Sigmoid colon (tissue), 7 donors: Measurements from ENCODE around the gene APOA5. TPM values are rescaled to one million over a fixed set of nuclear protein-coding genes. Genes with fewer than 3 reads are reported as not detected.

ENCODE experiments used
- DNase-seq: peaks from one replicate; pipeline ENCODE4 v3.0.0-alpha.2; 2019
- H3K27ac ChIP-seq, 4 donors: fragments of 200-600 bp; sonication (generic); one replicate each; pipeline ENCODE4 v1.5.1; 2016 to 2019; ENCODE audit warnings: mild to moderate bottlenecking in 1 of 4
- H3K27me3 ChIP-seq, 3 donors: fragments of 200-600 bp; sonication (generic); one replicate each; pipeline ENCODE4 v1.5.1; 2019; ENCODE audit warnings: mild to moderate bottlenecking in 1 of 3
- H3K36me3 ChIP-seq, 4 donors: fragments of 200-600 bp; sonication (generic); one replicate each; pipeline ENCODE4 v1.5.1; 2016 to 2019
- H3K4me1 ChIP-seq, 4 donors: fragments of 200-600 bp; sonication (generic); one replicate each; pipeline ENCODE4 v1.5.1; 2017 to 2019
- H3K4me3 ChIP-seq, 4 donors: fragments of 200-600 bp; sonication (generic); one replicate each; pipeline ENCODE4 v1.5.1; 2017 to 2019; ENCODE audit warnings: mild to moderate bottlenecking in 2 of 4, moderate library complexity in 1 of 4
- H3K9me3 ChIP-seq, 4 donors: fragments of 200-600 bp in 3 of 4; sonication (generic) in 3 of 4; one replicate each; pipeline versions ENCODE4 v1.5.1 to v1.6.1; 2013 to 2019
- EP300 ChIP-seq, 4 donors: sonication (generic); formaldehyde crosslinking; IDR thresholded peaks; one replicate each; pipeline ENCODE4 v1.6.1; 2017; ENCODE audit warnings: antibody characterized with exemption in 4 of 4
- POLR2A ChIP-seq, 2 donors: fragments of 450-650 bp; IDR thresholded peaks; one replicate each; pipeline ENCODE4 v1.6.1; 2016; ENCODE audit warnings: antibody characterized with exemption in 2 of 2, mild to moderate bottlenecking in 2 of 2, moderate library complexity in 2 of 2
- POLR2AphosphoS5 ChIP-seq, 4 donors: sonication (generic); formaldehyde crosslinking; IDR thresholded peaks; one replicate each; pipeline ENCODE4 v1.6.1; 2017; ENCODE audit warnings: antibody characterized with exemption in 4 of 4
- WGBS, 2 donors: extraction: QIAGEN DNeasy Blood & Tissue Kit; methylation state at CpG; one replicate each; pipeline ENCODE4 v1.1.7; 2013; 5-methylcytosine and 5-hydroxymethylcytosine counted together
- intact Hi-C: fragments of 100-400 bp; cut with DNase I; formaldehyde crosslinking; loops from one replicate; pipeline ENCODE4 v1.15.1; 2023
- polyA plus RNA-seq, 3 donors: library from polyadenylated mRNA; stranded (reverse); fragments of 200-250 nt; gene quantifications; one replicate each; pipeline ENCODE4 v1.2.3, GENCODE V29; 2013
- total RNA-seq, 4 donors: library from RNA; depleted of rRNA; stranded (reverse); fragments of >200 nt; gene quantifications; one replicate each; pipeline ENCODE4 v1.1.0, GENCODE V29; 2016
- TF ChIP-seq, protein P1 (sequence below), 4 experiments: fragments of 450-650 bp in 3 of 4; fragments of 200-600 bp in 1 of 4; IDR thresholded peaks; one replicate each; pipeline ENCODE4 v1.5.1; 2016 to 2019; ENCODE audit warnings: antibody characterized with exemption in 4 of 4, mild to moderate bottlenecking in 3 of 4, moderate library complexity in 2 of 4
- donor health status: healthy with polysubstance abuse.
- donor health status: Bipolar disorder and iron deficiency.
- donor health status: healthy.

Gene APOA5
- total and polyA plus RNA-seq, 7 donors: not detected

DNA sequence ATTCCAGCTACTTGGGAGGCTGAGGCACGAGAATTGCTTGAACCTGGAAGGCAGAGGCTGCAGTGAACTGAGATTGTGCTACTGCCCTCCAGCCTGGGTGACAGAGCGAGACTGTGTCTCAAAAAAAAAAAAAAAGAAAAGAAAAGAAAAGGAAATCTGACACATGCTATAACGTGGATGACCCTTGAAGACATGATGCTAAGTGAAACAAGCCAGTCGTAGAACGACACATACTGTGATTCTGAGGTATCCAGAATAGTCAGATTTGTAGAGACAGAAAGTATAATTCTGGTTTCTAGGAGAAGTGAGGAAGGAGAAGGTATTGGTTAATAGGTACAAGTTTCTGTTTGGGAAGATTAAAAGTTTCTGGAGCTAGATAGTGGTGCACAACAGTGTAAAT lies 6.7 kb upstream of the APOA5 start:
- Histone ChIP-seq H3K9me3 (no peaks in the 10 kb centered on the region), H3K27me3 (no peaks in the 10 kb centered on the region), H3K4me3 (no peak overlapping the region), H3K27ac (no peak overlapping the region), H3K36me3 (no peaks in the 10 kb centered on the region), H3K4me1 (no peaks in the 10 kb centered on the region)
- intact Hi-C loops: no loop called here
- DNase-seq: no peak
- WGBS, 2 donors: 80 to 85% methylated on average over 5 of the region's 5 CpGs
- TF ChIP-seq, protein P1, sequence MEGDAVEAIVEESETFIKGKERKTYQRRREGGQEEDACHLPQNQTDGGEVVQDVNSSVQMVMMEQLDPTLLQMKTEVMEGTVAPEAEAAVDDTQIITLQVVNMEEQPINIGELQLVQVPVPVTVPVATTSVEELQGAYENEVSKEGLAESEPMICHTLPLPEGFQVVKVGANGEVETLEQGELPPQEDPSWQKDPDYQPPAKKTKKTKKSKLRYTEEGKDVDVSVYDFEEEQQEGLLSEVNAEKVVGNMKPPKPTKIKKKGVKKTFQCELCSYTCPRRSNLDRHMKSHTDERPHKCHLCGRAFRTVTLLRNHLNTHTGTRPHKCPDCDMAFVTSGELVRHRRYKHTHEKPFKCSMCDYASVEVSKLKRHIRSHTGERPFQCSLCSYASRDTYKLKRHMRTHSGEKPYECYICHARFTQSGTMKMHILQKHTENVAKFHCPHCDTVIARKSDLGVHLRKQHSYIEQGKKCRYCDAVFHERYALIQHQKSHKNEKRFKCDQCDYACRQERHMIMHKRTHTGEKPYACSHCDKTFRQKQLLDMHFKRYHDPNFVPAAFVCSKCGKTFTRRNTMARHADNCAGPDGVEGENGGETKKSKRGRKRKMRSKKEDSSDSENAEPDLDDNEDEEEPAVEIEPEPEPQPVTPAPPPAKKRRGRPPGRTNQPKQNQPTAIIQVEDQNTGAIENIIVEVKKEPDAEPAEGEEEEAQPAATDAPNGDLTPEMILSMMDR (IDR thresholded peaks at IDR 0.05): no peak
- no peak for TF ChIP-seq POLR2AphosphoS5 (IDR thresholded peaks at IDR 0.05)
- no peak for TF ChIP-seq POLR2A (IDR thresholded peaks at IDR 0.05)
- no peak for TF ChIP-seq EP300 (IDR thresholded peaks at IDR 0.05)

DNA sequence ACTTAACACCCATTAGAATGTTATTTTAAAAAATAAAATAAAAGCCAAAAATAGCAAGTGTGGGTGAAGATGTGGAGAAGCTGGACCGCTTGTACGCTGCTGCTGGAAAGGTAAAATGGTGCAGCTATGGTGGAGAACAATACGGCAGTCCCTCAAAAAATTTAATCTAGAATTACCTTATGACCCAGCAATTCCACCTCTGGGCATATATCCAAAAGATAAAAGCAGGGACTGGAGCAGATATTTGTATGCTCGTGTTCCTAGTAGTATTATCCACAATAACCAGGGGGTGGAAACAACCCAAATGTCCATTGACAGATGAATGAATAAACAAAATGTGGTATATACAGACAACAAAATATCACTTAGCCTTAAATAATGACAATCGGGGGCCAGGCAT lies 6.1 kb upstream of the APOA5 start:
- intact Hi-C loops: no loop called here
- no peak overlapping the region for H3K4me3 ChIP-seq
- H3K27ac ChIP-seq: no peak overlapping the region
- no peaks in the 10 kb centered on the region for H3K27me3 ChIP-seq
- no peak for DNase-seq
- no peaks in the 10 kb centered on the region for H3K36me3 ChIP-seq
- 46 to 84% methylated on average over 5 of the region's 5 CpGs for WGBS, 2 donors
- H3K4me1 ChIP-seq: no peaks in the 10 kb centered on the region
- TF ChIP-seq POLR2A (IDR thresholded peaks at IDR 0.05) (no peak), EP300 (IDR thresholded peaks at IDR 0.05) (no peak), POLR2AphosphoS5 (IDR thresholded peaks at IDR 0.05) (no peak)
- TF ChIP-seq, protein P1 (IDR thresholded peaks at IDR 0.05): no peak
- no peaks in the 10 kb centered on the region for H3K9me3 ChIP-seq

DNA sequence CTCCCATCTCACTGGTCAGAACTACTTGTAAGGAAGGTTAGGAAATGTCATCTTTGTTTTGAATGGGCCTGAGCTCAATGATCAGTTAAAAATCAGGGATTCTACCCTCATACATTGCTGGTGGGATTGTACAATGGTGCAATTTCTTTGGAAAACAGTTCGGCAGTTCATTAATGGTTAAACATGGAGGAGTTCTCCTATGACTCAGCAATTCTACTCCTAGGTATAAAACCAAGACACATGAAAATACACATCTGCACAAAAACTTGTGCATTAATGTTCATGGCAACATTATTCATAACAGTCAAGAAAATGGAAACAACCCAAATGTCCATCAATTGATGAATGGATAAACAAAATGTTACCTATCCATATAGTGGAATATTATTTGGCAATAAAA lies 4.9 kb upstream of the APOA5 start:
- intact Hi-C loops: no loop called here
- H3K9me3 ChIP-seq: no peaks in the 10 kb centered on the region
- H3K27me3 ChIP-seq: no peaks in the 10 kb centered on the region
- DNase-seq: no peak
- 86 to 88% methylated on average over 1 of the region's 1 CpG for WGBS, 2 donors
- H3K4me1 ChIP-seq: peaks cover 0 to 2% (median 2%) of the 10 kb centered on the region in 4 donors
- H3K36me3 ChIP-seq: no peaks in the 10 kb centered on the region
- no peak overlapping the region for H3K4me3 ChIP-seq
- H3K27ac ChIP-seq: no peak overlapping the region
- TF ChIP-seq POLR2A (IDR thresholded peaks at IDR 0.05): no peak
- no peak for TF ChIP-seq POLR2AphosphoS5 (IDR thresholded peaks at IDR 0.05)
- TF ChIP-seq EP300 (IDR thresholded peaks at IDR 0.05): no peak
- TF ChIP-seq, protein P1 (IDR thresholded peaks at IDR 0.05): no peak

DNA sequence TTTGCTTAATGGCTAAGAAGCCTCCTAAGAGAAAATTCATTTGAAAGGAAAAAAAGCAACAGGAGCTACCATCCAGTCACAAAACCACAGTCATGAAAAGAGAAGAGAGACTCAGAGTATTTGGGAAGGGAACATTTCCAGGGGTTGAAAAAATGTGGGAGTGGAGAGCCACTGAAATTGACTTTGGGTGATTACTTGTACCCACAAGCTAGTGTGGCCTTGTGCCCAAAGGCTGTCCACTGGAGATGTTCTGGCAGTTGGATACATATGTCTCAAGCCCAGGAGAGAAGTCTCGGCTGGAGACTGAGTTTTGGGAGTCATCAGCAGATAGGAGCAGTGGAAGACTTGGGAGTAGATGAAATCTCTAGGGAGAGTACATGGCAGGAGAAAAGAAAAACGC lies 3.2 kb upstream of the APOA5 start:
- no peak overlapping the region for H3K4me3 ChIP-seq
- H3K9me3 ChIP-seq: no peaks in the 10 kb centered on the region
- WGBS, 2 donors: 89 to 90% methylated on average over 2 of the region's 2 CpGs
- TF ChIP-seq POLR2AphosphoS5 (IDR thresholded peaks at IDR 0.05) (no peak), EP300 (IDR thresholded peaks at IDR 0.05) (no peak), POLR2A (IDR thresholded peaks at IDR 0.05) (no peak)
- TF ChIP-seq, protein P1 (IDR thresholded peaks at IDR 0.05): no peak
- no peaks in the 10 kb centered on the region for H3K36me3 ChIP-seq
- intact Hi-C loops: no loop called here
- no peak overlapping the region for H3K27ac ChIP-seq
- H3K4me1 ChIP-seq: peaks cover 0 to 8% (median 8%) of the 10 kb centered on the region in 4 donors
- H3K27me3 ChIP-seq: no peaks in the 10 kb centered on the region
- no peak for DNase-seq

DNA sequence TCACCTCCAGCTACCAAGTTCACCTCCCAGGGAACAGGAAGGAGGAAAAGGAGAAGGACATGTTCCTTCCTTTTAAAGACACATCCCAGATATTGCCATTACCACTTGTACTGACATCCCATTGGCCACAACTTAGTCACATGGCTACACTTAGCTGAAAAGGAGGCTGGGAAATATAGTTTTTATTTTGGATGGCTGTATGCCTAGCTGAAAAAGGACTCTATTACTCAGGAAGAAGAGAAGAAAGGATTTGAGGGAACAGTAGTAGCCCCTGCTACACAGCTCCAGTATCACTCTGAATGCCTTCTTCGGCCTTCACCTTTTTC lies 2.1 kb upstream of the APOA5 start:
- H3K4me3 ChIP-seq: no peak overlapping the region
- H3K4me1 ChIP-seq: peaks cover 0 to 10% (median 8%) of the 10 kb centered on the region in 4 donors
- no peak overlapping the region for H3K27ac ChIP-seq
- no peaks in the 10 kb centered on the region for H3K36me3 ChIP-seq
- 98 to 100% methylated on average over 1 of the region's 1 CpG for WGBS, 2 donors
- DNase-seq: no peak
- no peaks in the 10 kb centered on the region for H3K27me3 ChIP-seq
- H3K9me3 ChIP-seq: no peaks in the 10 kb centered on the region
- TF ChIP-seq POLR2A (IDR thresholded peaks at IDR 0.05) (no peak), POLR2AphosphoS5 (IDR thresholded peaks at IDR 0.05) (no peak), EP300 (IDR thresholded peaks at IDR 0.05) (no peak)
- TF ChIP-seq, protein P1 (IDR thresholded peaks at IDR 0.05): no peak
- intact Hi-C loops: no loop called here
